ENCODE data around the gene CAPZA1. TPM values are rescaled to one million over a fixed set of nuclear protein-coding genes. Genes with fewer than 3 reads are reported as not detected.

CAPZA1 gene
- total RNA-seq, 1 experiment from 2014 or later = 108 TPM

- Histone ChIP-seq H3K4me2 (ENCODE audit: insufficient read depth, insufficient read length, low read length) (peak within 1 kb of the TSS; percentile 88), H2BK120ac (ENCODE audit: low read depth, low read length, poor library complexity, severe bottlenecking) (peak within 1 kb of the TSS; percentile 24), H3K79me1 (ENCODE audit: insufficient read depth, low read depth, low read length, poor library complexity, severe bottlenecking) (peaks cover 7% of the 10 kb centered on the region), H3K23me2 (ENCODE audit: insufficient read length, low read depth, low read length, poor library complexity, severe bottlenecking) (peaks cover 12% of the 10 kb centered on the region), H3K4ac (ENCODE audit: low read depth, low read length) (peak within 1 kb of the TSS; percentile 24; the same call in 1 of the 2 replicates), H4K5ac (ENCODE audit: insufficient read length, low read depth, low read length) (peak within 1 kb of the TSS; percentile 58), H2AFZ (ENCODE audit: low read length) (peak within 1 kb of the TSS; percentile 57), H3K4me1 (ENCODE audit: insufficient read depth, low read length) (no peaks in the 10 kb centered on the region), H4K8ac (replicated peaks; ENCODE audit: insufficient read length, low read depth, low read length) (no peak within 1 kb of the TSS), H3K79me2 (ENCODE audit: insufficient read depth, low read length) (peaks cover 22% of the 10 kb centered on the region; the same call in 1 of the 2 replicates), H3K9ac (ENCODE audit: extremely low read depth, insufficient read length, low read length) (peak within 1 kb of the TSS; percentile 97), H2BK15ac (ENCODE audit: low read depth, low read length) (no peak within 1 kb of the TSS), H3K56ac (ENCODE audit: insufficient read length, low read depth, low read length) (no peak within 1 kb of the TSS), H4K91ac (ENCODE audit: insufficient read length, low read depth, low read length) (peak within 1 kb of the TSS; percentile 89), H3K23ac (ENCODE audit: insufficient read length, low read depth, low read length) (no peak within 1 kb of the TSS), H3K14ac (ENCODE audit: insufficient read depth, low read length) (peak within 1 kb of the TSS; percentile 99), H2BK20ac (ENCODE audit: low read depth, low read length, poor library complexity, severe bottlenecking) (no peak within 1 kb of the TSS), H3K18ac (ENCODE audit: insufficient read length, low read depth, low read length) (peak within 1 kb of the TSS; percentile 99), H2BK5ac (ENCODE audit: insufficient read length, low read length) (peak within 1 kb of the TSS; percentile 6), H3K27me3 (ENCODE audit: insufficient read depth, low read length) (no peaks in the 10 kb centered on the region), H3T11ph (ENCODE audit: low read length) (no peak within 1 kb of the TSS), H4K20me1 (ENCODE audit: control insufficient read depth, insufficient read depth, insufficient read length) (no peaks in the 10 kb centered on the region), H2BK12ac (ENCODE audit: insufficient read length, low read depth, low read length) (peak within 1 kb of the TSS; percentile 3), H3K9me3 (ENCODE audit: control insufficient read depth, low read depth, low read length) (no peaks in the 10 kb centered on the region), H3K27ac (ENCODE audit: insufficient read length, low read depth, low read length) (peak within 1 kb of the TSS; percentile 81), H2AK5ac (ENCODE audit: insufficient read length, low read length) (no peak within 1 kb of the TSS)
- Mint-ChIP-seq H3K27me3 (ENCODE audit: low read depth) (no peaks in the 10 kb centered on the region; the same call in 1 of the 2 replicates), H3K9me3 (no peaks in the 10 kb centered on the region), H3K4me3 (peak within 1 kb of the TSS; percentile 98 to 99), H3K4me1 (peaks cover 12 to 24% of the 10 kb centered on the region in 2 experiments), H3K27ac (peak within 1 kb of the TSS; percentile 99 to 100 (median 99)), H3K36me3 (ENCODE audit: insufficient read depth in 1 of 3, low read depth in 3 of 3) (peaks cover 5 to 11% (median 10%) of the 10 kb centered on the region in 3 experiments)
- TF ChIP-seq CTCF (conservative IDR thresholded peaks at IDR 0.05) = no peak
- WGBS (ENCODE audit: extremely low coverage, insufficient read length, low lambda C conversion rate) = no CpG with 5 or more reads among the region's 48 CpGs
- peak; percentile 69 for DNase-seq
Observed at GRCh38 chr1:112618721-112619517, 713 bp upstream of the CAPZA1 start, which contains the start of gene ST7L. Gene ST7L (minus strand): TSS chr1:112619141. CDS start chr1:112619113, 28 bp downstream.

Measured in H9 (cell line).